ENCODE data around the gene CPA2.
"Not testable (repeated sequence)": the region's sequence is repeated elsewhere in the genome, so short reads cannot be mapped to it uniquely, and the experiment has no call there.

CPA2 gene

DNA sequence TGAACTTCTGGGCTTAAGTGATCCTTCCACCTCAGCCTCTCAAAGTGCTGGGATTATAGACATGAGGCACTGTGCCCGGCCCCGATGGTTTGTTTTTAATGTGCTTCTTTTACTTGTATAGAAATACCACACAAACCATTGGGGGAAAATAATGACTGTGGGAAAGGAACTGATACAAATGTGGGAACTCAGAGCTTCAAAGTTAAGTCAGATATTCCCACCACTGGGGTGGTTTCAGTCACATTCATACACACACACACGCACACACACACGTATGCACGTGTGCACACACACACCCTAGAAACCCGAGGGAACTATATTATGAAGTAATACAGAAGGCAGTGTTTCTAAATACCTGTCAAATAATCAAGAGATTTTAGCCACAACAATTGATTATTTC is 43.3 kb downstream of the CPA2 start:
- no peak for DNase-seq (ENCODE audit: low read depth in 2 of 2)

DNA sequence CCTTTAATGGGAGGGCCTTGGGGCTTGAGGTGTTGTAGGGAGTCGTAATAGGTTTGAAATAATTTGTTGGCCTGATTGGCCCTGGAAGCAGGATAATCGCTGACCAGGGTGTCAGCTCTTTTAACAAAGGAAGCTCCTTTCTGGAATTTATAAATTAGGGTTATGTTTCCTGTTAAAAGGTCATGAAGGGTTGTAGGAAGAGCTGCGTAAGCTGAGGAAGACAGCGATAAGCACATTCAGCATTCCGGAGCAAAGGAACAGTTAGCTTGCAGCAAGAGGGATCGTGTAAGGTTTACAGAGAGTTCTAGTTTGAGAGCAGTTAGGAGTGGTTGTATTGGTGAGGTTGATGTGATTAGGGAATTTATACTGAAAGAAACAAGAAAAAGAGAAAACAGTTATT is 47.6 kb downstream of the CPA2 start:
- no peak for DNase-seq (ENCODE audit: low read depth in 2 of 2)

DNA sequence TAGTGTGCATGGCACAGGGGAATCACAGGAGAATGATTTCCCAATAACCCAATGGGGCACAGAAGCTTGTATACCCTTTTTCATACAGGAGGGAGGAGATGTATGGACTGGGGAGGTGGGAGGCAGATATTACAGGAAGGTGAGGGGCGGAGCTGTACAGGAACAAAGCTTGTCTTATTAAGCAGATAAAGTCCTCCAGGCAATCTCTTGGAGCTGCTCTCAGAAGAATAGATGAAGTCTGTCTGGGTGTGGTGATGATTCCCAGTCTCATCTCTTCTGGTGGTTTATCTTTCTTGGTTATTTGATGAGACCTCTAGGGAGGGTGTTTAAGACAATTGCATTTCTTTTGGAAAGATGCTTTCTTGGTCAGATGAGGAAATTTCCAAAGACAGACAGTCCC is 52.9 kb downstream of the CPA2 start:
- DNase-seq (ENCODE audit: low read depth in 2 of 2), result no peak

DNA sequence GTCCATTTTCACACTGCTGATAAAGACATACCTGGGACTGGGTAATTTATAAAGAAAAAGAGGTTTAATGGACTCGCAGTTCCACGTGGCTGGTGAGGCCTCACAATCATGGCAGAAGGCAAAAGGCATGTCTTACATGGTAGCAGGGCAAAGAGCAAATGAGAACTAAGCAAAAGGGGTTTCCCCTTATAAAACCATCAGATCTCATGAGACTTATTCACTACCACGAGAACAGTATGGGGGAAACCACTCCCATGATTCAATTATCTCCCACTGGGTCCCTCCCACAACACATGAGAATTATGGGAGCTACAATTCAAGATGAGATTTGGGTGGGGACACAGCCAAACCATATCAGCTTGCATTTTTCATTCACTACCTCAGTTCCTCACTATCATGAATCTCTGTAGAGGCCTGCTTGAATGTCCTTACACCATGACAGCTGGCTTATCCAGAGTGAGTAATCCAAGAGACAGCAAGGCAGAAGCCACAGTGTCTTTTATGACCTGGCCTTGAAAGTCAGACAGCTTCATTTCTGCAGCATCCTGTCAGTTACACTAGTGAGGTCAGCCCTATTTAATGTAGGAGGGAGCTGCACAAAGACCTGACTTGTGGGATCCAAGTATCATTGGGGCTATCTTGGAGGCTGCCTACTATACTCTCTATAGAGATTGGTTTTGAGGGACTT is 55.0 kb downstream of the CPA2 start:
- DNase-seq (ENCODE audit: low read depth in 2 of 2), result not testable (repeated sequence)

DNA sequence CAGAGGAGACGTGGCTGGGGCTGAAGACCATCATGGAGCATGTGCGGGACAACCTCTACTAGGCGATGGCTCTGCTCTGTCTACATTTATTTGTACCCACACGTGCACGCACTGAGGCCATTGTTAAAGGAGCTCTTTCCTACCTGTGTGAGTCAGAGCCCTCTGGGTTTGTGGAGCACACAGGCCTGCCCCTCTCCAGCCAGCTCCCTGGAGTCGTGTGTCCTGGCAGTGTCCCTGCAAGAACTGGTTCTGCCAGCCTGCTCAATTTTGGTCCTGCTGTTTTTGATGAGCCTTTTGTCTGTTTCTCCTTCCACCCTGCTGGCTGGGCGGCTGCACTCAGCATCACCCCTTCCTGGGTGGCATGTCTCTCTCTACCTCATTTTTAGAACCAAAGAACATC is 56.0 kb downstream of the CPA2 start:
- DNase-seq (ENCODE audit: low read depth in 2 of 2), result no peak

DNA sequence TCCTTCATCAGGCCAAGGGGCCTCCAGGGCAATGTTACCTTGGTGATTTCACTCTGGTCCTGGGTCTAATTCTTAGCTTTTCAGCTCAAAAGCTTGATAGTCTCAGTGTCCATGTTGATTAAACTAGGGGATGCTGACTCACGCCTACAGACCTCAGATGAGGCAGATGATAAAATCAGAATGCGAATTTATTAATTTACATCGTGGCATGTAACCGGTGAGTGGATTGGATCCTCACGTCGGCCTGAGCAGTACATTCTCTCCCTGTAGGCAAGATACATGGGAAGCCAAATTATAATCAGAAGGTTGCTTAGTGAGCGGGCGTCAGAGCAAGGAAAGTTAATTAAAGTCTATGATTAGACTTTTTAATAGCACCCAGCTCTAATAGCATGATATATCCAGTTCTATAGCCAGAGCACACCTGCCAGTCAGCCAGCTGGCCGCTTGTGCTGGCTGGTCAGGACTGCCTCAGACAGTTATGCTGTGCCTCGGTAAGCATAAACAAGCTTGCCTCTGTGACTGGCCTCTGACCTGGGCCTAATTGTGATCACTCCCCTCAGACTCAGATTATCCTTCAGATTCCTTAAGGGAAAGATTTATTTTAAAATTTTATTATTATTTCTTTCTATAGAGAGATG is 57.8 kb downstream of the CPA2 start:
- no peak for DNase-seq (ENCODE audit: low read depth in 2 of 2)

DNA sequence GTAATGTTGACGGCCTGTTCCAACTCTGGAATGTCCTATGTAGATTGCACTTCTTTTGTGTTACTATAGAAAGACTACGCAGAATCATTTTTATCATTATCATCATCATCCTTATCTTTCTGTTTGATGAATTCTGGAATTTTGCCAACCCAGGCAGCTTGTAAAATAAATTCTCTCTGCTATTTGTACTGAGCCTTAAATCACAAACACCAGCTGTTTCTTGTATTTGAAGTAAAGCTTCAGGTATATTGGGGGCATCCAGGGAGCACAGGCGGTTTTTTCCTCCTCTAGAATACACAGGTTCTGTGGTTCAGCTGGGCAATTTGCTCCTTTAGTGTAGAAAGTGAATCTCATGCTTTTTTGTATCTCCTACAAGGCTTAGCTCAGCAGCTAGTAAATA is 63.0 kb downstream of the CPA2 start:
- DNase-seq (ENCODE audit: low read depth in 2 of 2), result no peak

DNA sequence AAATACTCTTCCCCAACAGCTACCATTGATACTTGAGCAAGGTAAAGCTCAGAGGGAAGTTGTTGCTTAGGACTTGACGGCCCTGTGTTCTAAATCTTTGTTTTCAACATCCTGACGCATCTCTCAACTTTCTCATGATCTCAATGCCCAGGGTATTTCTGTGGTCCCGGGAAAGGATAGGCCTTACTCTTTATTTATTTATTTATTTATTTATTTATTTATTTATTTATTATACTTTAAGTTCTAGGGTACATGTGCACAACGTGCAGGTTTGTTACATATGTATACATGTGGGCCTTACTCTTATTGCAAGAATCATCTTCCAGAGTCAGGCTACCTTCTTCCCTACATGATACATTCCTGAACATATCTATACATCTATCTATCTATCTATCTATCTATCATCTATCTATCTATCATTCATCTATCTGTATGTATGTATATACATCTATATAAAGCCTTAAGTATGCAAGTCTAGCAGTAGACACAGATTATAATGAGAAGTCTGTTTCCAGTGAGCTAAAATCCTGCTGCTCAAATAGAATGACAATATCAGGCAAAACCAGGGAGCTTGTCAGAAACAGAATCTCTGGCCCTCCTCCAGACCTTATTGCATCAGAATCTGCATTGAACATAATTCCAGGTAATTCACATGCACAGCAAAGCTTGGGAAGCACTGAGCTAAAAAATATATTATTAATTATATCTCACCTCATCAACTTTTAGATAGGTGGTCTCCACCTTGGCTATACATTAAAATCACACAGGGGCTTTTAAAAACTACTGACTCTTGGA is 65.8 kb downstream of the CPA2 start:
- no peak for DNase-seq (ENCODE audit: low read depth in 2 of 2)

DNA sequence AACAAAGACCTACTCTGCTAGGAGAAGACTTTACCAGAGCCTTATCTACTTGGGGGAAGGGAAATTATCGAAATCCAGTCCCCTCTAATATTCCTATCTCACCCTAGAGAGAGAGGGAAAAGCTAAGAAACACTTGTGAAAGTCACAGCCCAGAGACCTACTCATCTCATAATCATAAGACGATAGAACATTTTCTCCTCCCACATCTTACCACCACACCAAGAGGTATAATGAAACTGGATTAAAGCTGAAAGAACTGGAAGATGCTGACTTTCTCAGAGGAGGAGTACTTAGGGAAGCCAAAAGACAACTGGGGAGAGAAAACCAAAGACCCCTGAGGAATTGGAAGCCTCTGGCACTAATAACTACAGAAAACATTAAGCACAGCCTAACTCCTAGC is 67.2 kb downstream of the CPA2 start:
- no peak for DNase-seq (ENCODE audit: low read depth in 2 of 2)

DNA sequence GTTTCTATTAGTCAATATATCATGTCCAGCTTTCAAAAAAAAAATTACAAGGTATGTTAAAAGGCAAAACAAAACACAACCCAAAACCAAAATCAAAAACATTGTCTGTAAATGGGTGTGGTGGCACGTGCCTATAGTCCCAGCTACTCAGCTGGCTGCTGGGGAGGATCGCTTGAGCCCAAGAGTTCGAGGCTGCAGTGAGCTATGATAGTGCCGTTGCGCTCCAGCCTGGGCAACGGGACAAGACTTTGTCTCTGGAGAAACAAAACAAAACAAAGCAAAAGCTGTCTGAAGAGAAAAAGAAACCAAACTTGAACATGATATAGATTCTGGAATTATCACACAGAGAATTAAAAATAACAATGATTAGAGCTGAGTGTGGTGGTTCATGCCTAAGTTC is 67.6 kb downstream of the CPA2 start:
- no peak for DNase-seq (ENCODE audit: low read depth in 2 of 2)

DNA sequence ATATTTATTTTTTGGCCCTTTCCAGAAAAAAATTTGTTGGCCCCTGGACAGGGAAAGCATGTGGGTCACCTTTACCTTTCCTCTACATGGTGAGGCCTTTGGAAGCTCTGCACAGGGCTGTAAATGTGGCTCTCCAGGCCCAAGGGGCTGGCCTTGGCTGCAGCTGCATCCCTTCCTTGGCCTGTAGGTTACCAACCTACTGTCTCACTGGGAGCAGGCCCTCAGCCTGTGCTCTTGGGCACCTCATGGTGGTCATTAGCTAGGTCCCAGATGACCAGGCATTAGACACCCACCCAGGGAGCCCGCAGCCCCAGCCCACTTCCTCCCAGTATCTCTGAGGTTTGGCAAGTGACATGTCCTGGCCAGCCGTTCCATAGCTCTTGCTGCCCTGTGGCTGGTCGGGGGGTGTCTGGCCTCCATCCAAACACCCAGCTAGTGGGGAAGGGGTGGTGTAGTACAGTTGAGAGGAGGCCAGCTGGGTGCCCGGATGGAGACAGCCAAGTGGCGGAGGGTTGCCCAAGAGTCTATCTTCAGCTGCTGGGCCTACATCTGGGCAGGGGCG is 70.8 kb downstream of the CPA2 start:
- DNase-seq (ENCODE audit: low read depth in 2 of 2), result no peak

DNA sequence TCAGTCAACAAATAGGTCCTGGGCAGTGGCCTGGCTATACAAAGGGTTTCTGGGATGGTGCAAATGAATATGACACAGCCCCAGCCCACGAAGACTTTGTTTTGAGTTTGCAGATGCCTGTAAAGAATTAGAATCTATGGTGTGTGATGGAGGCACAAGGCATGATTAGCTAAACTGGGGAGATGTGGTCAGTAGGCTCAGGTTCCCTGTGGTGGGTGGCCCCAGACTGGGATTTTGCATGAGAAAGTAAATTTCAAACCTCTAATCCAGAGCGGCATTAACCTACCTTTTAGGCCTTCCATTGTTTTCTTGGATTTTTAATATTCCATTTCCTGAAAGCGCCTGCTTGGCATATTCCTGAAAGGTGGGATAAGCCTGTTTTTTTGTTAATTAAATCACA is 71.6 kb downstream of the CPA2 start:
- no peak for DNase-seq (ENCODE audit: low read depth in 2 of 2)

Data from stimulated activated CD8-positive, alpha-beta memory T cell treated with anti-CD3 and anti-CD28 coated beads, Interleukin-7, amount 100 ng/mL, for 1 hour (primary cell).